Sciatic nerve (tissue), 2 donors: Measurements from ENCODE around the gene TMPRSS4. TPM values are rescaled to one million over a fixed set of nuclear protein-coding genes. Genes with fewer than 3 reads are reported as not detected.

Source experiments
- ATAC-seq: fragments of 200-7000 bp; cut with Tn5 transposase; one replicate; pipeline ENCODE4 v1.9.1; 2020; ENCODE audit warnings: mild to moderate bottlenecking, moderate library complexity
- DNase-seq: peaks from one replicate; pipeline ENCODE4 v3.0.0-alpha.2; 2020; ENCODE audit warnings: low spot score
- intact Hi-C: fragments of 100-400 bp; cut with DNase I; formaldehyde crosslinking; loops from one replicate; pipeline ENCODE4 v1.14.2; 2022
- total RNA-seq: library from RNA; stranded (reverse); fragmentation: NEBNext Ultra II Directional; extraction: Animal tissue kit (Norgen Biotek cat#: 25700); gene quantifications from one replicate; pipeline ENCODE4 v1.2.1, GENCODE V29; 2021
- donor health status: DM: no; HTN: no; CAD: no.
- donor health status: DM: no; HTN: no; CAD: no.

TMPRSS4 gene
- total RNA-seq, 1 donor from 2014 or later = not detected

DNA sequence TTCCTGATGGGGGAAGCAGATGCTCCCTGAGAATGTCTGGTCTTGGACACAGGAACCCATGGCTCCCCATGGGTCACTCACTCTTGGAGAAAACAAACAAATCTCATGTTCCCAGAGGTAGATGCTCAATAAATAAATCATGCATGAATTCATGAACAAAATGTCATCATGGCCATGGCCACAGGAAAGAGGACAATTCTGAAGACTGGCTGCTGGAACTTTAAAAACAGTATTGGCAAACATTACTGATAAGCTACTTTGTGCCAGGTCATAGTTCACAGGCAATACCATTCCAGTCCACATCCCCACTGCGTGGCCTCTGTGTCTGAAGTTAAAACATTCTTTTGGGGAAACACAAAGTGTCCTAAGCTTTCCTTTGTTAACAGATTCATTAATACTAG, 19.1 kb downstream of the TMPRSS4 start:
- DNase-seq (no peak), ATAC-seq (no peak)
- intact Hi-C loops = no loop called here

DNA sequence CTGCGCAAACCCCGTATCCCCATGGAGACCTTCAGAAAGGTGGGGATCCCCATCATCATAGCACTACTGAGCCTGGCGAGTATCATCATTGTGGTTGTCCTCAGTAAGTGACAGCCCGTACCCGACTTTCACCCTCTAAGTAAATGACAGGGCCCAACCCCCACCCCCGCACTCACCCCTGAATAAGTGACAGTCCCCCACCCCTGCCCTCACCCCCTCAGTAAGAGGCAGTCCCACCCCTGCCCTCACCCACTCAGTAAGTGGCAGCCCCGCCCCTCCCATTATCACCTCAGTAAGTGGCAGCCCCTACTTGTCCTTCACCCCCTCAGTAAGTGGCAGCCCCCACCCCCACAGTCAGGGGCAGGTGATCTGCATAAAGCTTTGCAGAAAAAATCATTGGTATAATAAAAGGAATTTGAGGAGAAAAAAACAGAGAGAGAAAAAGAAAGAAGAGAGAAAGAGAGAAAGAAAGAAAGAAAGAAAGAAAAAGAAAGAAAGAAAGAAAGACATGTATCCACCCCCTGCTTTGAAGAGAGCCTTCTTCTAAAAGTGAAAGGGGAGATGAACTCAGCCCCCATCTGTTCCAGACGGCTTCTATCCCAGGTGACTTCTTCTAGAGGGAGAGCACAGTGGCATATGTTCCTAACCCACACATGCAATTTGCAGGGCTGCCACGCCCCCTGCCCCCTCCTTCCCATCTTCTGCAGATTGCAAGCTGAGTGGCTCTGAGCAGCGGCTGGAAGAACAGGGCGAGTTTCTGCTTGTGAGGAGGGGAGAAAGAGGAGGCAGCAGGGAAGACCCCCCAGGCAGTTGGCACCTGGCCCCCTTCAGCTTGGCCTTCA, 22.3 kb downstream of the TMPRSS4 start:
- intact Hi-C loops = no loop called here
- ATAC-seq (no peak), DNase-seq (peak; percentile 45)

DNA sequence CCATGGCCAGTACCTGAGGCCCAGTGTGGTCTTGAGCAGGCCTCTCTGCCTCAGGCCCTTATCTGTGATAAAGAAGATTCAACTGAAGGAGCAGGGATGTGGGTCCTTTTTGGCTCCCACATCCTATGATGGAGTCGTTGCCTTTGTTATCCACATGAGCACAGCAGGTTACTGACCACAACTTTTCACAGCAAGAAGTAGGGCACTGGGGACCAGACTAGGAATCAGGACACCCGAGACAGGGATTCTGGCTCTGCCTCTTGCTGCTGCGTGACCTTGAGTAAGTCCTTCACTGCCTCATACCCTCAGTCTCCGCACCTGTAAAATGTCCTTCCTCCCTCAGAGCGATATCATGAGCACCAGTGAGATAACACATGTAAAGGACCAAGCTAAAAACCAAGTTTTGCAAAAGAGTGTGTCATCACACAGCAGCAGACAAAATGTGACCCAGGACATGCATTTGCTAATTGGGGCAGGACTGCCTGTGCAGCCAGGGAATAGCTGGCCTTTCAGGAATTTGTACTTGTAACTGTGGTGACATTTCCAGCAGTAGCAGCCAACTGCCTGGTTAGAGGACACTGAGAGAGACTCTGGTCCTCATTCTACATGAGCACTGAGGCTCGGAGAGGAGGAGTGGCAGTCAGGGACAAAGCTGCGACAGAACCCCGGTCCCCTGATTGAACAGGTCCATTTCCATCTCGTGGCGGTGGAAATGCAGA, 23.1 kb downstream of the TMPRSS4 start:
- DNase-seq (peak; percentile 15), ATAC-seq (no peak)
- intact Hi-C loops = loop anchor here (5.0 kb wide), 1 partner anchor 1727 kb away; no protein-coding TSS in a partner anchor

DNA sequence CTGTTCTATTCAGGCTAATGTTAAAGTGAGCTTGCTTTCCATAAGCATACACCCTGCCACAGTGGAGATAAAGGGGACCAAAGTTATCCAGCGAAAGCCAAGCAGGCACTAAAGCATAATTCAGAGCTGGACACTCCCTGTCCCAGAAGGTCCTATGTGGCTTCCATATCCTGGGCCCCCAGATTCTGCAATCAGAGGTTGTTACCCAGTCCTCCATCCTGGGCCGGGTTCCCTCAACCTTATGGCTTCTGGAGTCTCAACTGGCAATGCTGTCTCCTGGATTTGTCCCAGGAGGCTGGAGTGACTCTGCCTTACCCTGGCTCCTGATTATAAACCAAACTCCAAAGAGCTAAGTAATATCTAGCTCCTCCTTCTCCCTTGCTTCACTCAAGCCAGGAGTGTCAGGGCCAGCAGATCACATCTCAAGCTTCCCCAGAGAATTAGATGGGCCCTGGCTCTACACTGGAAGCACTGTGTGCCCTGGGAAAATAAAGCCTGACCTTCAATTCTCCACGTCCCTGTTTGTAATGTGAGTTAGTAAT, 23.9 kb downstream of the TMPRSS4 start:
- DNase-seq = peak; percentile 21

DNA sequence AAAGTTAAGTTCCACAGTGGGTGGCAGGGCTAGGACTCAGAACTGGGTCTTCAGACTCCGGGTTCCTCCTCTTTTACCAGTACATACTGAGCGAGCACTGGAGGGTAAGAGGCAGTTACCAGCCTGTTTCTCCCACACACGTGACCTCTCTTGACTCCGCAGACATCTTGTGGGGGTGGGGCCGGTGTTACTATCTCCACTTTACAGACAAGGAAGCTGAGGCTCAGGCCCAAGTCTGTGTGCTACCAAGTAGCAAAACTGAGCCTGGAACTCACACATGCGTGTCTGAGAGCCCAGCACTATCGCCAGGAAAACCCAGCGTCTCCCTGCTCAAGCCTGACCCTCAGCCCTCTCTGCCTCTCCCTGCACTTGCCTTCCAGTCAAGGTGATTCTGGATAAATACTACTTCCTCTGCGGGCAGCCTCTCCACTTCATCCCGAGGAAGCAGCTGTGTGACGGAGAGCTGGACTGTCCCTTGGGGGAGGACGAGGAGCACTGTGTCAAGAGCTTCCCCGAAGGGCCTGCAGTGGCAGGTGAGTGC, 25.9 kb downstream of the TMPRSS4 start:
- DNase-seq = peak; percentile 30
- intact Hi-C loops = loop anchor here (5.0 kb wide), 1 partner anchor 1725 kb away; no protein-coding TSS in a partner anchor
- no peak for ATAC-seq

More for the DNA sequence above, 23.9 kb downstream of the TMPRSS4 start:
- intact Hi-C loops = loop anchor here (5.0 kb wide), 1 partner anchor 1727 kb away; no protein-coding TSS in a partner anchor
- no peak for ATAC-seq

DNA sequence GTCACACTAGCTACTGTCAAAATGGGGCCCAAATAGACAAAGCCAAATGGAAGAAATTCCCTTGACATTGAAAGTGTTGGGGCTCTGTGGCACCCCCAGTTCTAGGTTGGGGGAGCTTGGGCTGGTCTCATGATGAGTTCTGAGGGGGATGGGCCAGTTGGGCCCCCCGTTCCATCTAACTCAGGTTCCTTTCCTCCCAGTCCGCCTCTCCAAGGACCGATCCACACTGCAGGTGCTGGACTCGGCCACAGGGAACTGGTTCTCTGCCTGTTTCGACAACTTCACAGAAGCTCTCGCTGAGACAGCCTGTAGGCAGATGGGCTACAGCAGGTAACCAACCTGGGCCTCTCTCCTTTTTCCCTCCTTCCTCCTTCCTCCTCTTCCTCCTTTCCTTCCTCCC, 27.6 kb downstream of the TMPRSS4 start:
- peak; percentile 32 for DNase-seq
- intact Hi-C loops = loop anchor here (5.0 kb wide), 1 partner anchor 1723 kb away; no protein-coding TSS in a partner anchor
- no peak for ATAC-seq

DNA sequence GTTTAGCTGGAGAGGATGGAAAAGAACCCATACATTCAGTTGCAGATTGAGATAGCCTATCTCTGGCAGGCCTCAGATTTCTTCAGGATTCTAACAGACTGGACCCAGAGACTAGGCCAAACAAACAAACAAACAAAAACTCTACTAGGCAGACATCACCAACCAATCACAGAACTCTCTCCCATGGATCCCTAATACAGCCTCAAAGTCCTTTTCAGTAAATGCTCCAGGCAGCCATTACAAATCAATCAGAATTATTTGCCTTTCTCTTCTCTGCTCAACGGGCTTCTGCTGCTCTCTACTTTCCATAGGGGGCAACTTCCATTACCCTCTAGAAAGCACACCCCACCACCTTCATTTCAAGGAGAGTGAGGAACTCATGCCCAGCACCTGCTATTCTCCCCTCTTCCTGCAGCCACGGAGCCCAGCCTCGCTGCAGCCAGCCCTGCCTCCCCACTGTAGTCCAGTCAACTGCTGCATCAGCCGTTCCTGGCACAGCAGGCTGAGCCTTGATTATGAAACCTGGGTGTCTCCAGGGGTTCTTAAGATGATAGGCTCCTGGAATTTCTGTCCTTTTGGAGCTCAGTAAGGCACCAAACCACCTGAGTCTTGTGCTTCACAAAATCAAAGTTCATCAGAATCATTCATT, 28.9 kb downstream of the TMPRSS4 start:
- DNase-seq (peak; percentile 43), ATAC-seq (no peak)
- intact Hi-C loops = no loop called here

DNA sequence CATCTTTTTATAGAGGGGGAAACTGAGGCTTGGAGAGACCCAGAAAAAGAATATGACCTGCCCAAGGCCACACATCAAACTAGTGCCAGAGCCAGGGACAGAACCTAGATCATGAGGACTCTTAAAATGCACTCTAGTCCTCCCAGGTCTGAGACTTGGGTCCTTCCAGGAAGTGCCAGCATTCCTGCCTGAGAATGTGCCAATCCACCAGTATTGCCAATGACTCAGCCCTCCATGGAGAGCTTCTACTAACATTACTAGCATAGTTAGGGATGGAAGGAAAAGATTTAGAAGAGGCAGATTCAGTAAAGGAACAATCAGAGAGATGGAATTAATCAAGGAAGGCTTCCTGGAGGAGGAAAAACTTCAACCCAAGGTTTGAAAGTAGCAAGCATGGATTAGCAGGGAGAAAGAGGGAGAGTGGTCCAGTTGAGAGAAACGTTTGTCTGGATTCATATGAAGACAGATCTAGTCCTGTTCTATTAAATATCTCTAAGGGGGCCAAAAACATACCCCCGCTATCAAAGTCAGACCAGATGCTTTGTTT, 30.0 kb downstream of the TMPRSS4 start:
- intact Hi-C loops = no loop called here
- peak; percentile 4 for DNase-seq
- ATAC-seq = no peak

DNA sequence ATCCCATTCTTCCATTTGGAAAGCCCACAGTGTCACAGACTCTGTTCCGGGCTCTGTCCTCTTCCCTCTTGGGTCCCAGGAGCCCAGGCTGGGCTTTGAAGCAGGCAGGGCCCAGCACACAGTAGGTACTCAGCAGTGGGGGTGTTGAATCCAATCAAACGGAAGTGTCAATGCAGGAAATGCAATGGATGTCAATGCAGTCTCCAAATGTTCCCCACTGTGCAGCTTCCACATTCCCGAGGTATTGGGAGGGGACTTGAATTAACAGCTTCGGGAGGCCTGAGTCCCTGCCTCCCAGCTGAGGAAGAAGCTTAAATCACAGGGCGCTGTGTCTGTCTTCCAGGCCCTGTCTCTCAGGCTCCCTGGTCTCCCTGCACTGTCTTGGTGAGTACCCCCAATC, 31.6 kb downstream of the TMPRSS4 start:
- no peak for ATAC-seq
- intact Hi-C loops = no loop called here
- no peak for DNase-seq

DNA sequence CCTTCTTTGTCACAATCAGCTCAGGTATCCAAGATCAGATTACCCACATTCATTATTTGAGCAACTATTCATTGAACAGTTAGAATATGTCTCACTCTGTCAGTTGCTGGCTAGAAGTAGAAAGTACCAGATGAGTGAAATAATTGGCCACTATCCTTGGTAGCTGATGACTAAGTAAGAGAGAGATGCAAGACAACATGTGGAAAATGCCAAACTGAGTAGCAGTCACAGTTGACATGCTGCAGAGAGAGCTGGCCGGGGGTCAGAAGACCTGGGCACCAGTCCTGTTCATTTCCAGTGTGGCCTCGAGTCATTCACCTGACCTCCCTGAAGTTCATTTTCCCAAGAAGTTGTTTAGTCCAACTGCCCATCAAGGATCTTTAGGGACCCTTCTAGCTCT, 32.4 kb downstream of the TMPRSS4 start:
- intact Hi-C loops = no loop called here
- DNase-seq (no peak), ATAC-seq (no peak)

DNA sequence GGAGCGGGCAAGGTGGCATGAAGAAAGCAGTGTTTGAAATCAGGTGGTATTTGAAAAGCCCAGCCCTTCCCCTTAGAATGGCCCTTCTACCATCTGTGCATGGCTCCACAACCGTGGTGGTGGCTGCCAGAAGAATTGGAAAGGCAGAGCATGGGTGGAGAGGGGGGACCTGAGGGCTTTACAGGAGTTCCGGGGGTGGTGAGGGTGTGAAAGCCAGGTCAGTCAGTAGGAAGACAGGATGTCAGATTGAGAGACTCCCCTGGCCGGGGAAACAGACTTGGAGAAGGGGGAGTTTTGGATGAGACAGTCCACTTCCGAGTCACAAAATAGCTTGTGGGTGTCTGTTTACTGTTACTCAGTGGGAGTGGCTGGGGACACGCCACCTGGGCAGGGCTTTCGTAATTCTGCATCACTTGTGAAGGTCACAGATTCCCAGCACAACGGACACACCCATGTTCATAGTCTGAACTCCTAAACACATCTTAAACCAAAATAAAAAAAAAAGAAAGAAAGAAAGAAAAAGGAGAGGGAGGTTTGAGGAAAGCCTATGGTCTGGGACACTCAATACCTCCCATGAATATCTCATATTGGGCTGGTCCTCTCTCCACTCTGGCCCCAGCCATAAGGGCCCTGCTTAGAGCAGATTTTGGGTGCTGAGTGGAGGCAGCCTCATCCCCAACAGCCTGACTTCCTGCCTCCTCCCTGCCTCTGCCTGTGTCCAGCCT, 34.3 kb downstream of the TMPRSS4 start:
- intact Hi-C loops = no loop called here
- ATAC-seq = no peak
- peak; percentile 31 for DNase-seq

DNA sequence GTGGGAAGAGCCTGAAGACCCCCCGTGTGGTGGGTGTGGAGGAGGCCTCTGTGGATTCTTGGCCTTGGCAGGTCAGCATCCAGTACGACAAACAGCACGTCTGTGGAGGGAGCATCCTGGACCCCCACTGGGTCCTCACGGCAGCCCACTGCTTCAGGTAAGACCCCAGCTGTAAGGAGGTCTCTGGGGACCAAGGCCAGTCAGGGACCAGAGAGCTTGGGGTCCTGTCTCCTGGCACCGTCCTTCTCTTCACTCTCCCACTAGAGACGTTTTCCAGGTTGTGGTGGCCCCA, 34.8 kb downstream of the TMPRSS4 start:
- no peak for ATAC-seq
- peak; percentile 17 for DNase-seq
- intact Hi-C loops = no loop called here

DNA sequence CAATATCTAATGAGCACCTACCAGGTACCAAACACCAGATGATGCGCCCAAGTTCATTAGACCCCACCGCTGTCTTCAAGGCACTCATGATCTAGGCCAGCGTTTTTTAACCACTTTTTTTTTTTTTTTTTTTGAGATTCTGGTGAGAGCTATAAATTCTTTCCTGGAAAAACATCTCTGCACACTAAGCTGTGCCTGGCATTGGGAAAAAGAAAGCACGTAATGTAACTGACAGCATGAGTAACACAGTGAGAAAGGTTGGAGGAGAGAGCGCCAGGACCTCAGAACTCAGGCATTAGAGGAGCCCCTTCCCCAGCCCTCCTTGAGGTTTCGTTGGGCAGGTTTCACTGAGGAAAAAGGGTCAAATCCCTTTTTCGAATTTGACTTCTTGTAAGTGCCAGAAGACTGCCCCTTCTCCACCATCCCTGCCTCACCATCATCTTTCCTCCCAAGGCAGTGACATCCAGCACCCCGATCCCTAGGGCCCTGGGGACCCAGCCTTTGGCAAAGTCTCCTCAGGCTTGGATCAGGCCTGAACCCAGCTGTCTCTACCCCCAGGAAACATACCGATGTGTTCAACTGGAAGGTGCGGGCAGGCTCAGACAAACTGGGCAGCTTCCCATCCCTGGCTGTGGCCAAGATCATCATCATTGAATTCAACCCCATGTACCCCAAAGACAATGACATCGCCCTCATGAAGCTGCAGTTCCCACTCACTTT, 36.0 kb downstream of the TMPRSS4 start:
- intact Hi-C loops = no loop called here
- ATAC-seq = no peak
- peak; percentile 46 for DNase-seq

DNA sequence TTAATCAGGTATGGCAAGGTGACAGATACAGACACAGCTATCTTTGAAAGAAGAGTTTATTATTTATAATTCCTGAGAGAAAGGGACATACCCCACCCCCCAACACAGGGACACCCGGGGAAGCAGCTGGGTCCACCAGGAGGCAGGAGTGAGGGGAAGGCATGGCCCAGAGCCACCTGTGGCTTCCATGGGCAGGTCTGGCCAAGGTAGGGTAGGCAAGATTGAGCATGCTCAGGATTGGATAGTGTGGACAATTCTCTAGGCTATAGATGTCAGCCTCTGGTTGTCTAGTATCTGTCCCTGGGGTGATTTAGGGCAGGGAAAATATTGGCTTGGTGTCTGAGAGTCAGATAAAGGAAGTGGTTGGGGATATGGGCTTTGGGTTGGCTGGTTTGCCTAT, 37.4 kb downstream of the TMPRSS4 start:
- DNase-seq = peak; percentile 2
- ATAC-seq = no peak
- intact Hi-C loops = no loop called here

DNA sequence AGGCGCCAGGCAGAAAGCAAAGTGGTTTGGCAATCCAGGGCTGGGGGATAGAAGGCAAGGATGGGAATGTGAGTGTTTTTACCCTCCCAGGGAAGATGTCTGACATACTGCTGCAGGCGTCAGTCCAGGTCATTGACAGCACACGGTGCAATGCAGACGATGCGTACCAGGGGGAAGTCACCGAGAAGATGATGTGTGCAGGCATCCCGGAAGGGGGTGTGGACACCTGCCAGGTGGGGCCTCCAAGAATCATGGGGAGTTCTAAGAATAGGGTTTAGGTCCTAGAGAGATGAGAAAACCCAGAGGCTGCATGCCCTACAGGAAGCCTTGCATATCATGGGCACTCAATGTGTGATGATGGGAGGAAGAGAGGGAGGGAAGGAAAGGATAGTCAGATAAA, 38.2 kb downstream of the TMPRSS4 start:
- ATAC-seq (no peak), DNase-seq (peak; percentile 14)
- intact Hi-C loops = no loop called here

DNA sequence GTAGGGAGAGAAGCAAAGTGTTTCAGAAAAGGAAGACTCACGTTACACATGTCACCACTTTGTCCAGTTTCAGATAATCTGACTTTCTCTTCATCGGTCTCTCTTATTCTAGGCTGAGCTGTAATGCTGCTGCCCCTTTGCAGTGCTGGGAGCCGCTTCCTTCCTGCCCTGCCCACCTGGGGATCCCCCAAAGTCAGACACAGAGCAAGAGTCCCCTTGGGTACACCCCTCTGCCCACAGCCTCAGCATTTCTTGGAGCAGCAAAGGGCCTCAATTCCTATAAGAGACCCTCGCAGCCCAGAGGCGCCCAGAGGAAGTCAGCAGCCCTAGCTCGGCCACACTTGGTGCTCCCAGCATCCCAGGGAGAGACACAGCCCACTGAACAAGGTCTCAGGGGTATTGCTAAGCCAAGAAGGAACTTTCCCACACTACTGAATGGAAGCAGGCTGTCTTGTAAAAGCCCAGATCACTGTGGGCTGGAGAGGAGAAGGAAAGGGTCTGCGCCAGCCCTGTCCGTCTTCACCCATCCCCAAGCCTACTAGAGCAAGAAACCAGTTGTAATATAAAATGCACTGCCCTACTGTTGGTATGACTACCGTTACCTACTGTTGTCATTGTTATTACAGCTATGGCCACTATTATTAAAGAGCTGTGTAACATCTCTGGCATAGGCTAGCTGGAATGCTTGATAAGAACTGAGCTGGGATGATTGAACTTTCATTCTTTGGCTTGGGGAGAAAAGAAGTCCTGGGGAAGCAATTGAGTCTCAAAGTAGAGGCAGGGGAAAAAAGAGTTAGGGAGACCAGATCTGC, 41.1 kb downstream of the TMPRSS4 start:
- peak; percentile 22 for DNase-seq
- no peak for ATAC-seq
- intact Hi-C loops = no loop called here

DNA sequence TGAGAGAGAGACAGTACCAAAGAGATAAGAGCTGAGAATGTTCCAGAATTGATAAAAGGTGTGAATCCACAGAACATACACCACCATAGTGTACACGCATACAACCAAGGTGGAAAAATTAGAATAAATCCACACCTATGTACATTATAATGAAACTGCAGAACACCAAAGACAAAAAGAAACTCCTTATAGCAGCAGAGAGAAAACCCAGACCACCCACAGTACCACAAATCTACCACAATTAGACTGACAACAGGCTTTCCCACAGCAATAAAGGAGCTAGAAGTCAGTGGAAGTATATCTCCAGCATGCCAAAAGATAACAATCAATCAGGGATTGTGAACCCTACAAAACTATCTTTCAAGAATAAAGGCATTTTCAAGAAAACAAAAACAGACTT, 43.9 kb downstream of the TMPRSS4 start:
- ATAC-seq = no peak
- intact Hi-C loops = no loop called here
- DNase-seq = no peak
